SU-DHL-6 (cell line): ENCODE measurements around the gene CALN1.
"Not testable (repeated sequence)": the region's sequence is repeated elsewhere in the genome, so short reads cannot be mapped to it uniquely, and the experiment has no call there.

Experiments used
- EZH2phosphoT487 ChIP-seq: fragments of 200-600 bp; sonication (generic), shearing (Covaris generic); conservative IDR thresholded peaks from 2 replicates; pipeline ENCODE4 v1.6.1; 2018; ENCODE audit warnings: mild to moderate bottlenecking, antibody characterized with exemption, low read length, moderate library complexity, mixed read lengths
- TF ChIP-seq, protein P1 (sequence below): fragments of 200-600 bp; sonication (generic); IDR thresholded peaks from one replicate; pipeline ENCODE4 v1.5.1; 2017; ENCODE audit warnings: antibody characterized with exemption, mild to moderate bottlenecking, low read length, moderate library complexity; ENCODE audit not compliant: insufficient read depth, poor library complexity, severe bottlenecking

GRCh38 chr7:72412121-72412618 is at the start of gene CALN1:
- not testable (repeated sequence) for TF ChIP-seq EZH2phosphoT487
- TF ChIP-seq, protein P1, sequence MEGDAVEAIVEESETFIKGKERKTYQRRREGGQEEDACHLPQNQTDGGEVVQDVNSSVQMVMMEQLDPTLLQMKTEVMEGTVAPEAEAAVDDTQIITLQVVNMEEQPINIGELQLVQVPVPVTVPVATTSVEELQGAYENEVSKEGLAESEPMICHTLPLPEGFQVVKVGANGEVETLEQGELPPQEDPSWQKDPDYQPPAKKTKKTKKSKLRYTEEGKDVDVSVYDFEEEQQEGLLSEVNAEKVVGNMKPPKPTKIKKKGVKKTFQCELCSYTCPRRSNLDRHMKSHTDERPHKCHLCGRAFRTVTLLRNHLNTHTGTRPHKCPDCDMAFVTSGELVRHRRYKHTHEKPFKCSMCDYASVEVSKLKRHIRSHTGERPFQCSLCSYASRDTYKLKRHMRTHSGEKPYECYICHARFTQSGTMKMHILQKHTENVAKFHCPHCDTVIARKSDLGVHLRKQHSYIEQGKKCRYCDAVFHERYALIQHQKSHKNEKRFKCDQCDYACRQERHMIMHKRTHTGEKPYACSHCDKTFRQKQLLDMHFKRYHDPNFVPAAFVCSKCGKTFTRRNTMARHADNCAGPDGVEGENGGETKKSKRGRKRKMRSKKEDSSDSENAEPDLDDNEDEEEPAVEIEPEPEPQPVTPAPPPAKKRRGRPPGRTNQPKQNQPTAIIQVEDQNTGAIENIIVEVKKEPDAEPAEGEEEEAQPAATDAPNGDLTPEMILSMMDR = not testable (repeated sequence)
